WTC11 (cell line): ENCODE data around the gene DNAJB12. TPM values are rescaled to one million over a fixed set of nuclear protein-coding genes. Genes with fewer than 3 reads are reported as not detected.

ENCODE experiments used
- ATAC-seq: fragments of 200-7000 bp; cut with Tn5 transposase; 2 replicates; pipeline ENCODE4 v1.10.0; 2021; ENCODE audit warnings: mild to moderate bottlenecking, moderate library complexity
- CTCF ChIA-PET: fragments of 300-600 bp; sonication (Branson Sonifier 250); formaldehyde crosslinking; loops from one replicate; lab custom pipeline; 2021; ENCODE audit warnings: antibody characterized with exemption; lab: Charles Lee
- POLR2A ChIA-PET: fragments of 350-600 bp; sonication (Branson Sonifier 250); formaldehyde crosslinking; loops from one replicate; lab custom pipeline; 2021; ENCODE audit warnings: antibody characterized with exemption; lab: Charles Lee
- DNase-seq: peaks from one replicate; pipeline ENCODE4 v3.0.0; 2021; ENCODE audit warnings: low spot score
- H3K27ac Mint-ChIP-seq: 2 replicates; pipeline ENCODE4 v1.8.0; 2021; ENCODE audit warnings: mixed read lengths
- H3K27me3 Mint-ChIP-seq: 2 replicates; pipeline ENCODE4 v1.8.0; 2021; ENCODE audit warnings: low read depth, mild to moderate bottlenecking, moderate library complexity, mixed read lengths
- H3K36me3 Mint-ChIP-seq: 2 replicates; pipeline ENCODE4 v1.8.0; 2021; ENCODE audit warnings: mixed read lengths
- H3K4me1 Mint-ChIP-seq: 2 replicates; pipeline ENCODE4 v1.8.0; 2022; ENCODE audit warnings: mixed read lengths
- H3K4me3 Mint-ChIP-seq: 2 replicates; pipeline ENCODE4 v1.8.0; 2021; ENCODE audit warnings: mild to moderate bottlenecking, moderate library complexity, mixed read lengths
- H3K9me3 Mint-ChIP-seq: 2 replicates; pipeline ENCODE4 v1.8.0; 2021; ENCODE audit warnings: mixed read lengths
- ARID4B ChIP-seq: sonication (generic); formaldehyde crosslinking; IDR thresholded peaks from 2 replicates; pipeline ENCODE4 v1.8.0; 2023; ENCODE audit warnings: missing genetic modification reagents, mild to moderate bottlenecking, borderline replicate concordance
- GABPB1 ChIP-seq: sonication (generic); formaldehyde crosslinking; IDR thresholded peaks from 2 replicates; pipeline ENCODE4 v1.8.1; 2023; ENCODE audit warnings: mild to moderate bottlenecking, missing genetic modification reagents
- GRHL2 ChIP-seq: fragments of 250-450 bp; sonication (Bioruptor Pico); IDR thresholded peaks from 2 replicates; pipeline ENCODE4 v1.8.0; 2022; ENCODE audit warnings: mild to moderate bottlenecking, moderate library complexity; ENCODE audit not compliant: insufficient replicate concordance, severe bottlenecking
- HMGXB4 ChIP-seq: sonication (generic); formaldehyde crosslinking; IDR thresholded peaks from 2 replicates; pipeline ENCODE4 v1.8.1; 2023; ENCODE audit warnings: mild to moderate bottlenecking, moderate library complexity, missing genetic modification reagents
- TP53 ChIP-seq: sonication (generic); formaldehyde crosslinking; IDR thresholded peaks from 2 replicates; pipeline ENCODE4 v1.8.1; 2023; ENCODE audit warnings: mild to moderate bottlenecking, missing genetic modification reagents
- ZNF317 ChIP-seq: sonication (generic); formaldehyde crosslinking; IDR thresholded peaks from 2 replicates; pipeline ENCODE4 v1.8.1; 2023; ENCODE audit warnings: low read depth, mild to moderate bottlenecking, moderate library complexity, missing genetic modification reagents, borderline replicate concordance
- total RNA-seq: library from RNA; stranded (reverse); gene quantifications from 3 replicates; pipeline ENCODE4 v1.2.3, GENCODE V29; 2021
- TF ChIP-seq, protein P1 (sequence below): sonication (generic); formaldehyde crosslinking; IDR thresholded peaks from 2 replicates; pipeline ENCODE4 v1.8.1; 2022; ENCODE audit warnings: missing genetic modification reagents, borderline replicate concordance
- TF ChIP-seq, protein P2 (sequence below): fragments of 200-600 bp; IDR thresholded peaks from 2 replicates; pipeline ENCODE4 v1.8.0; 2022; ENCODE audit warnings: antibody characterized with exemption

Gene DNAJB12
- total RNA-seq, 1 experiment from 2014 or later: 21.6 TPM

- H3K4me3 Mint-ChIP-seq: no peak overlapping the region
- POLR2A ChIA-PET: interaction anchor here (1.0 kb wide), 1 partner anchor 61 kb away, joined by 4 read pairs; no protein-coding TSS in a partner anchor
- TF ChIP-seq ZNF317 (CRISPR knock-in tag) (no peak), TP53 (CRISPR knock-in tag) (no peak), HMGXB4 (no peak), ARID4B (CRISPR knock-in tag) (no peak), GRHL2 (CRISPR knock-in tag) (no peak)
- TF ChIP-seq, protein P1, sequence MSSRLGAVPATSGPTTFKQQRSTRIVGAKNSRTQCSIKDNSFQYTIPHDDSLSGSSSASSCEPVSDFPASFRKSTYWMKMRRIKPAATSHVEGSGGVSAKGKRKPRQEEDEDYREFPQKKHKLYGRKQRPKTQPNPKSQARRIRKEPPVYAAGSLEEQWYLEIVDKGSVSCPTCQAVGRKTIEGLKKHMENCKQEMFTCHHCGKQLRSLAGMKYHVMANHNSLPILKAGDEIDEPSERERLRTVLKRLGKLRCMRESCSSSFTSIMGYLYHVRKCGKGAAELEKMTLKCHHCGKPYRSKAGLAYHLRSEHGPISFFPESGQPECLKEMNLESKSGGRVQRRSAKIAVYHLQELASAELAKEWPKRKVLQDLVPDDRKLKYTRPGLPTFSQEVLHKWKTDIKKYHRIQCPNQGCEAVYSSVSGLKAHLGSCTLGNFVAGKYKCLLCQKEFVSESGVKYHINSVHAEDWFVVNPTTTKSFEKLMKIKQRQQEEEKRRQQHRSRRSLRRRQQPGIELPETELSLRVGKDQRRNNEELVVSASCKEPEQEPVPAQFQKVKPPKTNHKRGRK (CRISPR knock-in tag): no peak
- TF ChIP-seq, protein P2, sequence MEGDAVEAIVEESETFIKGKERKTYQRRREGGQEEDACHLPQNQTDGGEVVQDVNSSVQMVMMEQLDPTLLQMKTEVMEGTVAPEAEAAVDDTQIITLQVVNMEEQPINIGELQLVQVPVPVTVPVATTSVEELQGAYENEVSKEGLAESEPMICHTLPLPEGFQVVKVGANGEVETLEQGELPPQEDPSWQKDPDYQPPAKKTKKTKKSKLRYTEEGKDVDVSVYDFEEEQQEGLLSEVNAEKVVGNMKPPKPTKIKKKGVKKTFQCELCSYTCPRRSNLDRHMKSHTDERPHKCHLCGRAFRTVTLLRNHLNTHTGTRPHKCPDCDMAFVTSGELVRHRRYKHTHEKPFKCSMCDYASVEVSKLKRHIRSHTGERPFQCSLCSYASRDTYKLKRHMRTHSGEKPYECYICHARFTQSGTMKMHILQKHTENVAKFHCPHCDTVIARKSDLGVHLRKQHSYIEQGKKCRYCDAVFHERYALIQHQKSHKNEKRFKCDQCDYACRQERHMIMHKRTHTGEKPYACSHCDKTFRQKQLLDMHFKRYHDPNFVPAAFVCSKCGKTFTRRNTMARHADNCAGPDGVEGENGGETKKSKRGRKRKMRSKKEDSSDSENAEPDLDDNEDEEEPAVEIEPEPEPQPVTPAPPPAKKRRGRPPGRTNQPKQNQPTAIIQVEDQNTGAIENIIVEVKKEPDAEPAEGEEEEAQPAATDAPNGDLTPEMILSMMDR: no peak
- H3K27ac Mint-ChIP-seq: no peak overlapping the region
- CTCF ChIA-PET: interaction anchor here (0.6 to 1.9 kb wide), 2 partner anchors 21 to 61 kb away, joined by 4 to 6 read pairs; no protein-coding TSS in a partner anchor
- no peaks in the 10 kb centered on the region for H3K27me3 Mint-ChIP-seq
- no peaks in the 10 kb centered on the region for H3K9me3 Mint-ChIP-seq
- peaks cover 30% of the 10 kb centered on the region for H3K4me1 Mint-ChIP-seq
- ATAC-seq (no peak), DNase-seq (no peak)
- peaks cover 9% of the 10 kb centered on the region for H3K36me3 Mint-ChIP-seq
These were observed 19.1 kb downstream of the DNAJB12 start for GRCh38 chr10:72335394-72336258.

GRCh38 chr10:72334825-72335393 is 19.8 kb downstream of the DNAJB12 start:
- peaks cover 34% of the 10 kb centered on the region for H3K4me1 Mint-ChIP-seq
- H3K9me3 Mint-ChIP-seq: no peaks in the 10 kb centered on the region
- POLR2A ChIA-PET: interaction anchor here (1.0 kb wide), 2 partner anchors 60 to 62 kb away, joined by 4 read pairs; no protein-coding TSS in a partner anchor
- TF ChIP-seq, protein P1 (CRISPR knock-in tag): no peak
- TF ChIP-seq GABPB1 (CRISPR knock-in tag): peak; percentile 76
- TF ChIP-seq, all 79 proteins: peak for 1
- CTCF ChIA-PET: interaction anchor here (1.0 to 1.4 kb wide), 3 partner anchors 8 to 74 kb away, joined by 3 read pairs; no protein-coding TSS in a partner anchor
- no peak for DNase-seq
- Mint-ChIP-seq H3K27me3 (no peaks in the 10 kb centered on the region), H3K36me3 (peaks cover 9% of the 10 kb centered on the region), H3K27ac (0 out of 2 replicates have a peak overlapping the region, but pooled peaks have one; percentile 36), H3K4me3 (no peak overlapping the region)
- ATAC-seq: no peak
